ENCODE data around the gene OSTM1. TPM values are rescaled to one million over a fixed set of nuclear protein-coding genes. Genes with fewer than 3 reads are reported as not detected.

Gene OSTM1
- total and polyA plus RNA-seq, 9 of the 15 experiments (the other 6 are each of a cell fraction or from before 2014, with no cell fraction given), result 5.6 to 29.5 (median 16.3) TPM

GRCh38 chr6:108108374-108108773 is 33.8 kb upstream of the OSTM1 start:
- H3K9ac ChIP-seq (ENCODE audit: insufficient read depth in 1 of 2, low read depth in 2 of 2, low read length in 2 of 2), result no peak overlapping the region
- FAIRE-seq, result no peak
- no TSS peak for BruUV-seq (replicated peaks)
- ATAC-seq, result no peak
- ChIA-PET CTCF (ENCODE audit: low intra/inter-chr PET ratio) (no interaction called here), POLR2A (no interaction called here)
- no peak overlapping the region for H3K4me2 ChIP-seq (ENCODE audit: insufficient read depth, low read length)
- H4K20me1 ChIP-seq (replicated peaks; ENCODE audit: control insufficient read depth, insufficient read depth, low read length), result no peaks in the 10 kb centered on the region
- no peaks in the 10 kb centered on the region for H3K9me1 ChIP-seq (ENCODE audit: control insufficient read depth, insufficient read depth, low read length)
- no peak for TF ChIP-seq ZKSCAN3 (CRISPR knock-in tag; IDR thresholded peaks at IDR 0.05)
- no peak for TF ChIP-seq NCOA4 (IDR thresholded peaks at IDR 0.05; ENCODE audit: partially characterized antibody)
- TF ChIP-seq CEBPG (CRISPR knock-in tag; IDR thresholded peaks at IDR 0.05), result no peak
- TF ChIP-seq CEBPG (tag; conservative IDR thresholded peaks at IDR 0.05 in 1 of 2, IDR thresholded peaks at IDR 0.05 in 1 of 2), result no peak
- no peak for TF ChIP-seq BRF2 (IDR thresholded peaks at IDR 0.05; ENCODE audit: borderline replicate concordance, insufficient read depth, insufficient read length)
- TF ChIP-seq SMARCE1 (IDR thresholded peaks at IDR 0.05), result no peak
- TF ChIP-seq ZFPM2 (CRISPR knock-in tag; IDR thresholded peaks at IDR 0.05), result no peak
- no peak for TF ChIP-seq GABPB1 (CRISPR knock-in tag; IDR thresholded peaks at IDR 0.05)
- TF ChIP-seq ZNF518B (CRISPR knock-in tag; IDR thresholded peaks at IDR 0.05), result no peak
- no peaks in the 10 kb centered on the region for H3K79me2 ChIP-seq (ENCODE audit: control insufficient read depth, insufficient read depth, low read length)
- intact Hi-C loops (cut with micrococcal nuclease), result no loop called here
- DNase-seq (ENCODE audit: extremely low read depth in 1 of 4, low spot score in 3 of 4), result no peak
- H3K4me1 ChIP-seq (replicated peaks in 1 of 2; ENCODE audit: control insufficient read depth in 2 of 2, insufficient read depth in 2 of 2, low read length in 2 of 2), result no peaks in the 10 kb centered on the region
- peaks cover 3 to 10% of the 10 kb centered on the region in 2 experiments; a peak in 2 of 5 replicates for H3K27me3 ChIP-seq (ENCODE audit: control insufficient read depth in 2 of 2, insufficient read depth in 2 of 2, low read length in 2 of 2)
- in situ Hi-C loops (cut with MboI), result no loop called here
- H3K9me3 ChIP-seq (replicated peaks; ENCODE audit: control insufficient read depth, insufficient read depth, low read depth, low read length), result no peaks in the 10 kb centered on the region
- no peaks in the 10 kb centered on the region for H3K36me3 ChIP-seq (ENCODE audit: control insufficient read depth, insufficient read depth, low read length)
- no peak overlapping the region for H3K4me3 ChIP-seq
- no peak overlapping the region for H2AFZ ChIP-seq (ENCODE audit: low read depth, low read length)
- no peak overlapping the region for H3K27ac ChIP-seq (ENCODE audit: extremely low read depth, low read depth, low read length)

Measured in K562 (cell line).